ENCODE data around the gene SSBP4. TPM values are rescaled to one million over a fixed set of nuclear protein-coding genes. Genes with fewer than 3 reads are reported as not detected.

Gene SSBP4
- total and polyA plus RNA-seq, 9 of the 15 experiments (the other 6 are each of a cell fraction or from before 2014, with no cell fraction given): 1.1 to 189 (median 39.0) TPM

- TF ChIP-seq, protein P1, sequence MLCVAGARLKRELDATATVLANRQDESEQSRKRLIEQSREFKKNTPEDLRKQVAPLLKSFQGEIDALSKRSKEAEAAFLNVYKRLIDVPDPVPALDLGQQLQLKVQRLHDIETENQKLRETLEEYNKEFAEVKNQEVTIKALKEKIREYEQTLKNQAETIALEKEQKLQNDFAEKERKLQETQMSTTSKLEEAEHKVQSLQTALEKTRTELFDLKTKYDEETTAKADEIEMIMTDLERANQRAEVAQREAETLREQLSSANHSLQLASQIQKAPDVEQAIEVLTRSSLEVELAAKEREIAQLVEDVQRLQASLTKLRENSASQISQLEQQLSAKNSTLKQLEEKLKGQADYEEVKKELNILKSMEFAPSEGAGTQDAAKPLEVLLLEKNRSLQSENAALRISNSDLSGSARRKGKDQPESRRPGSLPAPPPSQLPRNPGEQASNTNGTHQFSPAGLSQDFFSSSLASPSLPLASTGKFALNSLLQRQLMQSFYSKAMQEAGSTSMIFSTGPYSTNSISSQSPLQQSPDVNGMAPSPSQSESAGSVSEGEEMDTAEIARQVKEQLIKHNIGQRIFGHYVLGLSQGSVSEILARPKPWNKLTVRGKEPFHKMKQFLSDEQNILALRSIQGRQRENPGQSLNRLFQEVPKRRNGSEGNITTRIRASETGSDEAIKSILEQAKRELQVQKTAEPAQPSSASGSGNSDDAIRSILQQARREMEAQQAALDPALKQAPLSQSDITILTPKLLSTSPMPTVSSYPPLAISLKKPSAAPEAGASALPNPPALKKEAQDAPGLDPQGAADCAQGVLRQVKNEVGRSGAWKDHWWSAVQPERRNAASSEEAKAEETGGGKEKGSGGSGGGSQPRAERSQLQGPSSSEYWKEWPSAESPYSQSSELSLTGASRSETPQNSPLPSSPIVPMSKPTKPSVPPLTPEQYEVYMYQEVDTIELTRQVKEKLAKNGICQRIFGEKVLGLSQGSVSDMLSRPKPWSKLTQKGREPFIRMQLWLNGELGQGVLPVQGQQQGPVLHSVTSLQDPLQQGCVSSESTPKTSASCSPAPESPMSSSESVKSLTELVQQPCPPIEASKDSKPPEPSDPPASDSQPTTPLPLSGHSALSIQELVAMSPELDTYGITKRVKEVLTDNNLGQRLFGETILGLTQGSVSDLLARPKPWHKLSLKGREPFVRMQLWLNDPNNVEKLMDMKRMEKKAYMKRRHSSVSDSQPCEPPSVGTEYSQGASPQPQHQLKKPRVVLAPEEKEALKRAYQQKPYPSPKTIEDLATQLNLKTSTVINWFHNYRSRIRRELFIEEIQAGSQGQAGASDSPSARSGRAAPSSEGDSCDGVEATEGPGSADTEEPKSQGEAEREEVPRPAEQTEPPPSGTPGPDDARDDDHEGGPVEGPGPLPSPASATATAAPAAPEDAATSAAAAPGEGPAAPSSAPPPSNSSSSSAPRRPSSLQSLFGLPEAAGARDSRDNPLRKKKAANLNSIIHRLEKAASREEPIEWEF (CRISPR knock-in tag; IDR thresholded peaks at IDR 0.05): no peak
- TF ChIP-seq CHCHD3 (CRISPR knock-in tag; IDR thresholded peaks at IDR 0.05): no peak
- TF ChIP-seq RNF2 (IDR thresholded peaks at IDR 0.05): peak; percentile 41; the same call in 1 of the 2 replicates
- TF ChIP-seq WHSC1 (IDR thresholded peaks at IDR 0.05; ENCODE audit: low read length): no peak
- TF ChIP-seq RREB1 (CRISPR knock-in tag; IDR thresholded peaks at IDR 0.05): peak; percentile 67; the same call in 1 of the 2 replicates
- TF ChIP-seq SOX6 (IDR thresholded peaks at IDR 0.05): peak; percentile 41; the same call in 1 of the 2 replicates
- TF ChIP-seq TRIM28 (IDR thresholded peaks at IDR 0.05): peak; percentile 29; the same call in 1 of the 2 replicates
- no peak for TF ChIP-seq DEAF1 (CRISPR knock-in tag; IDR thresholded peaks at IDR 0.05)
- TF ChIP-seq, protein P2, sequence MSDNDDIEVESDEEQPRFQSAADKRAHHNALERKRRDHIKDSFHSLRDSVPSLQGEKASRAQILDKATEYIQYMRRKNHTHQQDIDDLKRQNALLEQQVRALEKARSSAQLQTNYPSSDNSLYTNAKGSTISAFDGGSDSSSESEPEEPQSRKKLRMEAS (CRISPR knock-in tag; IDR thresholded peaks at IDR 0.05): no peak; the same call in 1 of the 2 replicates
- TF ChIP-seq, protein P3, sequence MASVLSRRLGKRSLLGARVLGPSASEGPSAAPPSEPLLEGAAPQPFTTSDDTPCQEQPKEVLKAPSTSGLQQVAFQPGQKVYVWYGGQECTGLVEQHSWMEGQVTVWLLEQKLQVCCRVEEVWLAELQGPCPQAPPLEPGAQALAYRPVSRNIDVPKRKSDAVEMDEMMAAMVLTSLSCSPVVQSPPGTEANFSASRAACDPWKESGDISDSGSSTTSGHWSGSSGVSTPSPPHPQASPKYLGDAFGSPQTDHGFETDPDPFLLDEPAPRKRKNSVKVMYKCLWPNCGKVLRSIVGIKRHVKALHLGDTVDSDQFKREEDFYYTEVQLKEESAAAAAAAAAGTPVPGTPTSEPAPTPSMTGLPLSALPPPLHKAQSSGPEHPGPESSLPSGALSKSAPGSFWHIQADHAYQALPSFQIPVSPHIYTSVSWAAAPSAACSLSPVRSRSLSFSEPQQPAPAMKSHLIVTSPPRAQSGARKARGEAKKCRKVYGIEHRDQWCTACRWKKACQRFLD (CRISPR knock-in tag; IDR thresholded peaks at IDR 0.05): no peak
- no peak for TF ChIP-seq PYGO2 (tag; IDR thresholded peaks at IDR 0.05)
- no peak for TF ChIP-seq BACH1 (tag; IDR thresholded peaks at IDR 0.05)
- no peak for TF ChIP-seq FOXJ2 (tag; IDR thresholded peaks at IDR 0.05)
Observed at GRCh38 chr19:18417250-18418028, 1.8 kb upstream of the SSBP4 start (continued).

Data from K562 (cell line).